IMR-90 (cell line): Measurements from ENCODE around the gene C6orf47. TPM values are rescaled to one million over a fixed set of nuclear protein-coding genes. Genes with fewer than 3 reads are reported as not detected.
A peak's percentile ranks its signal among the peaks of the same experiment; 100 is the strongest.

Experiments used
- ATAC-seq: fragments of 200-7000 bp; cut with Tn5 transposase; 2 replicates; pipeline ENCODE4 v1.9.1; 2020; ENCODE audit warnings: low read depth, mild to moderate bottlenecking, moderate library complexity
- BruUV-seq: library from RNA; stranded (reverse); fragments of 400-500 nt; replicated peaks from 2 replicates; lab custom pipeline; 2021; lab: Mats Ljungman, UMichigan
- CTCF ChIA-PET: fragments of 300-600 bp; formaldehyde crosslinking; extraction: SDS; loops from one replicate; lab custom pipeline; 2021; ENCODE audit warnings: antibody characterized with exemption; lab: Yijun Ruan, JAX
- POLR2A ChIA-PET: fragments of 300-600 bp; sonication (Branson Sonifier 250); formaldehyde crosslinking; loops from one replicate; lab custom pipeline; 2022; ENCODE audit warnings: antibody characterized with exemption; ENCODE audit not compliant: unreplicated experiment; lab: Charles Lee
- DNase-seq: peaks from one replicate; pipeline ENCODE4 v3.0.0; 2013
- H2AFZ ChIP-seq: replicated peaks from 2 replicates; pipeline ENCODE3; 2013; ENCODE audit warnings: low read length, mild to moderate bottlenecking; ENCODE audit not compliant: poor library complexity
- H2AK5ac ChIP-seq: 2 replicates; pipeline ENCODE4 v1.6.1; 2013; ENCODE audit warnings: low read depth, low read length, inconsistent platforms
- H2AK9ac ChIP-seq: replicated peaks from 2 replicates; pipeline ENCODE3; 2013; ENCODE audit warnings: mild to moderate bottlenecking, low read depth, low read length, moderate library complexity; ENCODE audit not compliant: poor library complexity
- H2BK120ac ChIP-seq: 2 replicates; pipeline ENCODE4 v1.6.1; 2013; ENCODE audit warnings: low read depth, low read length, inconsistent platforms
- H2BK15ac ChIP-seq: 3 replicates; pipeline ENCODE4 v1.6.1; 2013; ENCODE audit warnings: low read depth, low read length, inconsistent platforms
- H2BK20ac ChIP-seq: 2 replicates; pipeline ENCODE4 v1.6.1; 2013; ENCODE audit warnings: low read depth, mild to moderate bottlenecking, inconsistent platforms, low read length, moderate library complexity
- H2BK5ac ChIP-seq: 2 replicates; pipeline ENCODE4 v1.6.1; 2013; ENCODE audit warnings: mild to moderate bottlenecking, low read depth, low read length, inconsistent platforms; ENCODE audit not compliant: poor library complexity, severe bottlenecking
- H3K14ac ChIP-seq: replicated peaks from 2 replicates; pipeline ENCODE4 v1.6.1; 2013; ENCODE audit warnings: low read depth, low read length, inconsistent platforms
- H3K18ac ChIP-seq: 2 replicates; pipeline ENCODE4 v1.6.1; 2013; ENCODE audit warnings: low read depth, low read length, control low read depth
- H3K23ac ChIP-seq: 2 replicates; pipeline ENCODE4 v1.6.1; 2013; ENCODE audit warnings: low read depth, low read length, inconsistent platforms
- H3K27ac ChIP-seq: 2 replicates; pipeline ENCODE4 v1.5.1; 2013; ENCODE audit warnings: mild to moderate bottlenecking, control low read depth, low read length; ENCODE audit not compliant: insufficient read depth
- H3K27me3 ChIP-seq: 2 replicates; pipeline ENCODE4 v1.6.1; 2013; ENCODE audit warnings: low read length; ENCODE audit not compliant: control insufficient read depth, insufficient read depth
- H3K36me3 ChIP-seq: 2 replicates; pipeline ENCODE4 v1.6.1; 2013; ENCODE audit warnings: low read length, mixed read lengths; ENCODE audit not compliant: control insufficient read depth, insufficient read depth
- H3K4ac ChIP-seq: 2 replicates; pipeline ENCODE4 v1.6.1; 2013; ENCODE audit warnings: low read depth, low read length, inconsistent platforms
- H3K4me1 ChIP-seq: 2 replicates; pipeline ENCODE4 v1.6.1; 2013; ENCODE audit warnings: low read length, mixed read lengths; ENCODE audit not compliant: control insufficient read depth, insufficient read depth
- H3K4me2 ChIP-seq: 2 replicates; pipeline ENCODE4 v1.6.1; 2013; ENCODE audit warnings: low read depth, mild to moderate bottlenecking, control low read depth, low read length, moderate library complexity
- H3K4me3 ChIP-seq: 2 replicates; pipeline ENCODE4 v1.5.1; 2013; ENCODE audit warnings: low read depth, mild to moderate bottlenecking, control low read depth, low read length, moderate library complexity; ENCODE audit not compliant: insufficient read depth
- H3K56ac ChIP-seq: 2 replicates; pipeline ENCODE4 v1.6.1; 2013; ENCODE audit warnings: low read length, inconsistent platforms; ENCODE audit not compliant: insufficient read depth; ENCODE audit errors: extremely low read depth
- H3K79me1 ChIP-seq, 2 experiments: 2 replicates each; pipeline ENCODE4 v1.6.1; 2013; ENCODE audit warnings: low read length in 2 of 2, inconsistent platforms in 1 of 2, low read depth in 1 of 2
- H3K9ac ChIP-seq: 2 replicates; pipeline ENCODE4 v1.6.1; 2013; ENCODE audit warnings: low read depth, low read length, control low read depth
- H3K9me1 ChIP-seq: 2 replicates; pipeline ENCODE4 v1.6.1; 2013; ENCODE audit warnings: low read length, inconsistent platforms; ENCODE audit not compliant: insufficient read depth
- H3K9me3 ChIP-seq: 2 replicates; pipeline ENCODE4 v1.6.1; 2013; ENCODE audit warnings: low read length; ENCODE audit not compliant: control insufficient read depth, insufficient read depth
- H4K20me1 ChIP-seq: 2 replicates; pipeline ENCODE4 v1.6.1; 2013; ENCODE audit warnings: low read length, inconsistent platforms; ENCODE audit not compliant: insufficient read depth
- H4K5ac ChIP-seq: 2 replicates; pipeline ENCODE4 v1.6.1; 2013; ENCODE audit warnings: mild to moderate bottlenecking, low read depth, low read length, control low read depth
- H4K8ac ChIP-seq, 2 experiments: 2 replicates each; pipeline ENCODE4 v1.6.1; 2013; ENCODE audit warnings: low read depth in 2 of 2, low read length in 2 of 2, control low read depth in 1 of 2, inconsistent platforms in 1 of 2
- H4K91ac ChIP-seq: 2 replicates; pipeline ENCODE4 v1.6.1; 2013; ENCODE audit warnings: low read depth, low read length, inconsistent platforms; ENCODE audit not compliant: insufficient read depth
- BHLHE40 ChIP-seq: fragments of 150-350 bp; IDR thresholded peaks from 2 replicates; pipeline ENCODE4 v1.6.1; 2016; ENCODE audit warnings: mild to moderate bottlenecking, low read depth, low read length
- CEBPB ChIP-seq: IDR thresholded peaks from 2 replicates; pipeline ENCODE4 v1.6.1; 2012; ENCODE audit warnings: low read depth, low read length, improper control_type of control experiment
- CHD1 ChIP-seq: IDR thresholded peaks from 2 replicates; pipeline ENCODE4 v1.6.1; 2012; ENCODE audit warnings: low read depth, low read length, improper control_type of control experiment
- CTCF ChIP-seq: conservative IDR thresholded peaks from 2 replicates; pipeline ENCODE4 v1.5.1; 2012; ENCODE audit warnings: mild to moderate bottlenecking, low read depth, low read length, improper control_type of control experiment
- FOS ChIP-seq: fragments of 150-350 bp; IDR thresholded peaks from 2 replicates; pipeline ENCODE4 v1.6.1; 2016; ENCODE audit warnings: low read depth, low read length
- MAFK ChIP-seq: IDR thresholded peaks from 2 replicates; pipeline ENCODE4 v1.6.1; 2012; ENCODE audit warnings: low read depth, low read length, improper control_type of control experiment
- MAZ ChIP-seq: IDR thresholded peaks from 2 replicates; pipeline ENCODE4 v1.6.1; 2012; ENCODE audit warnings: low read depth, mild to moderate bottlenecking, low read length, improper control_type of control experiment, moderate library complexity, borderline replicate concordance
- MXI1 ChIP-seq: IDR thresholded peaks from 2 replicates; pipeline ENCODE4 v1.6.1; 2012; ENCODE audit warnings: low read depth, mild to moderate bottlenecking, low read length, moderate library complexity, borderline replicate concordance
- NFE2L2 ChIP-seq: fragments of 150-350 bp; IDR thresholded peaks from 2 replicates; pipeline ENCODE4 v1.6.1; 2016; ENCODE audit warnings: low read depth, mild to moderate bottlenecking, low read length
- POLR2A ChIP-seq: IDR thresholded peaks from 2 replicates; pipeline ENCODE4 v1.6.1; 2012; ENCODE audit warnings: mild to moderate bottlenecking, low read depth, low read length
- RAD21 ChIP-seq: IDR thresholded peaks from 2 replicates; pipeline ENCODE4 v1.6.1; 2012; ENCODE audit warnings: low read length, improper control_type of control experiment
- RCOR1 ChIP-seq: IDR thresholded peaks from 2 replicates; pipeline ENCODE4 v1.6.1; 2012; ENCODE audit warnings: mild to moderate bottlenecking, low read length, improper control_type of control experiment; ENCODE audit not compliant: insufficient replicate concordance
- RFX5 ChIP-seq: IDR thresholded peaks from 2 replicates; pipeline ENCODE4 v1.8.0; 2012; ENCODE audit warnings: low read depth, mild to moderate bottlenecking, low read length, moderate library complexity
- SMC3 ChIP-seq: fragments of 150-350 bp; IDR thresholded peaks from 2 replicates; pipeline ENCODE4 v1.6.1; 2016; ENCODE audit warnings: low read depth, mild to moderate bottlenecking, antibody characterized with exemption, low read length, moderate library complexity
- WGBS, 2 experiments: methylation state at CpG; one replicate each; pipeline versions ENCODE4 v1.1.5 to v1.1.7; 2013; ENCODE audit warnings: missing lambda C conversion rate in 2 of 2; ENCODE audit not compliant: insufficient read length in 1 of 2; ENCODE audit errors: extremely low coverage in 2 of 2; 5-methylcytosine and 5-hydroxymethylcytosine counted together
- dilution Hi-C: fragments of 300-500 bp; cut with HindIII; formaldehyde crosslinking; loops from one replicate; pipeline ENCODE4 v1.14.3; 2018; ENCODE audit warnings: low sequenced_read_pairs; ENCODE audit not compliant: unreplicated experiment
- in situ Hi-C: fragments of 300-500 bp; cut with MboI; formaldehyde crosslinking; loops from 3 replicates; pipeline ENCODE4 v1.14.3; 2019; ENCODE audit warnings: low sequenced_read_pairs, inconsistent platforms, mixed read lengths
- intact Hi-C: fragments of 100-400 bp; cut with micrococcal nuclease; formaldehyde crosslinking; loops from 2 replicates; pipeline ENCODE4 v1.10.0; 2022
- polyA plus RNA-seq, 3 experiments: library from polyadenylated mRNA; depleted of rRNA; stranded (reverse); fragments of >200 nt; gene quantifications; 2 replicates each; pipeline ENCODE4 v1.2.3, GENCODE V29; 2012; ENCODE audit warnings: low replicate concordance in 1 of 3
- total RNA-seq: library from RNA; depleted of rRNA; stranded (reverse); fragments of >200 nt; gene quantifications from 2 replicates; pipeline ENCODE4 v1.2.3, GENCODE V29; 2012
- TF ChIP-seq, protein P1 (sequence below): fragments of 150-350 bp; IDR thresholded peaks from 2 replicates; pipeline ENCODE4 v1.6.1; 2017; ENCODE audit warnings: mild to moderate bottlenecking, antibody characterized with exemption, low read length, low read depth
- TF ChIP-seq, protein P2 (sequence below): fragments of 150-350 bp; IDR thresholded peaks from 2 replicates; pipeline ENCODE4 v1.6.1; 2016; ENCODE audit warnings: low read depth, mild to moderate bottlenecking, low read length, moderate library complexity, borderline replicate concordance

The C6orf47 gene
- total and polyA plus RNA-seq, 2 of the 4 experiments (the other 2 are of a cell fraction): 8.9 to 14.2 TPM

GRCh38 chr6:31621991-31622390, 38.6 kb downstream of the C6orf47 start:
- peak overlapping the region; percentile 99 for H3K27ac ChIP-seq
- POLR2A ChIA-PET: interaction anchor here (0.6 kb wide), 1 partner anchor 242 kb away, joined by 3 read pairs; no protein-coding TSS in a partner anchor
- DNase-seq: no peak

More at GRCh38 chr6:31621991-31622390, 38.6 kb downstream of the C6orf47 start:
- H2AK5ac ChIP-seq: peak overlapping the region; percentile 97; the same call in 1 of the 2 replicates
- no peak overlapping the region for H2BK20ac ChIP-seq
- peak overlapping the region; percentile 100 for H3K9ac ChIP-seq
- dilution Hi-C loops: no loop called here
- H3K56ac ChIP-seq: peak overlapping the region; percentile 97
- peak overlapping the region; percentile 98 for H2BK5ac ChIP-seq
- H3K9me1 ChIP-seq: peaks cover 6% of the 10 kb centered on the region
- H3K36me3 ChIP-seq: peaks cover 41% of the 10 kb centered on the region
- TF ChIP-seq RCOR1 (no peak), NFE2L2 (no peak), CTCF (no peak), RAD21 (no peak), BHLHE40 (no peak), FOS (no peak), SMC3 (no peak), POLR2A (no peak), MAZ (no peak), CEBPB (no peak), CHD1 (no peak), MAFK (no peak), MXI1 (no peak), RFX5 (no peak)
- TF ChIP-seq, protein P1, sequence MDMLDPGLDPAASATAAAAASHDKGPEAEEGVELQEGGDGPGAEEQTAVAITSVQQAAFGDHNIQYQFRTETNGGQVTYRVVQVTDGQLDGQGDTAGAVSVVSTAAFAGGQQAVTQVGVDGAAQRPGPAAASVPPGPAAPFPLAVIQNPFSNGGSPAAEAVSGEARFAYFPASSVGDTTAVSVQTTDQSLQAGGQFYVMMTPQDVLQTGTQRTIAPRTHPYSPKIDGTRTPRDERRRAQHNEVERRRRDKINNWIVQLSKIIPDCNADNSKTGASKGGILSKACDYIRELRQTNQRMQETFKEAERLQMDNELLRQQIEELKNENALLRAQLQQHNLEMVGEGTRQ: no peak
- TF ChIP-seq, protein P2, sequence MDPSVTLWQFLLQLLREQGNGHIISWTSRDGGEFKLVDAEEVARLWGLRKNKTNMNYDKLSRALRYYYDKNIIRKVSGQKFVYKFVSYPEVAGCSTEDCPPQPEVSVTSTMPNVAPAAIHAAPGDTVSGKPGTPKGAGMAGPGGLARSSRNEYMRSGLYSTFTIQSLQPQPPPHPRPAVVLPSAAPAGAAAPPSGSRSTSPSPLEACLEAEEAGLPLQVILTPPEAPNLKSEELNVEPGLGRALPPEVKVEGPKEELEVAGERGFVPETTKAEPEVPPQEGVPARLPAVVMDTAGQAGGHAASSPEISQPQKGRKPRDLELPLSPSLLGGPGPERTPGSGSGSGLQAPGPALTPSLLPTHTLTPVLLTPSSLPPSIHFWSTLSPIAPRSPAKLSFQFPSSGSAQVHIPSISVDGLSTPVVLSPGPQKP: no peak
- no peak overlapping the region for H2BK15ac ChIP-seq
- CTCF ChIA-PET: interaction anchor here (1.3 kb wide), 1 partner anchor 16 kb away, joined by 4 read pairs; no protein-coding TSS in a partner anchor
- no peak overlapping the region for H2AFZ ChIP-seq
- WGBS, 2 experiments: no CpG with 5 or more reads among the region's 4 CpGs
- H3K23ac ChIP-seq: peak overlapping the region; percentile 99; the same call in 1 of the 2 replicates
- peaks cover 46% of the 10 kb centered on the region for H4K20me1 ChIP-seq
- in situ Hi-C loops: no loop called here
- peak overlapping the region; percentile 82 for H2AK9ac ChIP-seq
- peak overlapping the region; percentile 100 for H3K14ac ChIP-seq
- no peak overlapping the region for H3K18ac ChIP-seq
- H3K79me1 ChIP-seq: peaks cover 15 to 49% of the 10 kb centered on the region in 2 experiments
- ATAC-seq: no peak
- H2BK120ac ChIP-seq: no peak overlapping the region
- no peaks in the 10 kb centered on the region for H3K27me3 ChIP-seq
- no peaks in the 10 kb centered on the region for H3K4me1 ChIP-seq
- peak overlapping the region; percentile 65; the same call in 1 of the 2 replicates for H4K5ac ChIP-seq
- peak overlapping the region in 1 of 2 experiments; percentile 99; a peak in 2 of 4 replicates for H4K8ac ChIP-seq
- peak overlapping the region; percentile 98 for H3K4ac ChIP-seq
- intact Hi-C loops: no loop called here
- H3K4me2 ChIP-seq: peak overlapping the region; percentile 98
- H3K4me3 ChIP-seq: peak overlapping the region; percentile 81
- 0 out of 2 replicates have a peak overlapping the region, but pooled peaks have one; percentile 98 for H4K91ac ChIP-seq
- BruUV-seq: no TSS peak
- no peaks in the 10 kb centered on the region for H3K9me3 ChIP-seq
